ENCODE data around the gene DENND1C.

The DENND1C gene

DNA sequence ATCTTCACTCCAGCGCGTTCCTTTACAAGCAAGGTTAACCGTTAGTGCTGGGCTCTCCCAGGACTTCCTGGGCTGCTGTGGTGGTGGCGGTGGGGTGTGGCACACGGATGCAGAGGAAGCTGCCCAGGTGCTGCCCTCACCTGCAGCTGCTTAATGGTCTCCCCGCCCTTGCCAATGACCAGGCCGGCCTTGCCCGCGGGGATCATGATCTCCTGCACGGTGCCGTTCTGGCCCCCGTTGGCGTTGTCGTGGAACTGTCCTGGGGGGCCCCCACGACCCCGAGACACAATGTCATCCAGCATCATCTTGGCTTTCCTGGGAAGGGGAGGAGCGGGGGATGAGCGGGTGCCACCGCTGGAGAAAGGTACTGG, 63.0 kb downstream of the DENND1C start:
- no peak for DNase-seq

DNA sequence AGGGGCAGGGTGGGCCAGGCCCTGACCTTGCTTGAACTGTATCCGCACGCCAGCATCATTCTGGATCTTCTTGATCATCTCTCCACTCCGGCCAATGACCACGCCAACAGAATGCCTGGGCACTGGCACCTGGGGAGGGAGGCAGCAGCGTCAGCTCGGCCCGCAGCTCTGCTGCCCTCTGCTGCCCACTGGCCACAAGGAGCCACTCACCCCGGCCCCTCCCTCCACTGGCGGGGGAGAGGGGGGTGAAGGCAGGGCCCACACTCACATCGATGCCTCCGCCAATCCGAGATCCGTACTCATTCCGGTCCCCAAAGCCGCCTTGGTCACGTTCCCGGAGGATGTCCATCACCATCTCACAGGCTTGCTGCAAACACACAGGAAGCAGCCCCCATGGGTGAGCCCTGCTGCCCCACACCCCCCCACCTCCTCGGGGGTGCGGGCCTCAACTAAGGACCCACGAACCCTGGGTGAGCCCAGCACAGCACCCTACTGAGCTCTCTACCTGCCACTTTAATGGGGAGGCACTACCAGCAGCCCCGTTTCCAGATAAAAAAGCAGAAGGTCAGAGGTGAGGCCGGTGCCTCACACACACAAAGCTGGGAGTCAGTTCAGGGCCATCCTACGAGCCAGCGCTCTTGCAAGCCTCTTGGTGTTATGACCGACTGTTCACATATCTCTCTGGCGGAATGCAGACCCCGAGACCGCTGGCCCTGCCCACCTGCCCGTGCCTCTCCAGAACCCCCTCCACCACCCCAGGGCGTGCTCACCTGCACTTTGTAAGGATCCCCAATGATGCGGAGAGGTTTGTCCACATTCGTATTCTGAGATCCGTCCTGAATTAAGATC, 63.6 kb downstream of the DENND1C start:
- DNase-seq: no peak
